NCI-H2107 (cell line): Measurements from ENCODE around the gene CLTC.
"Not testable (repeated sequence)": the region's sequence is repeated elsewhere in the genome, so short reads cannot be mapped to it uniquely, and the experiment has no call there.

Source experiments
- DNase-seq: peaks from one replicate; lab custom pipeline; 2025; lab: John Stamatoyannopoulos, UW

The CLTC gene

DNA sequence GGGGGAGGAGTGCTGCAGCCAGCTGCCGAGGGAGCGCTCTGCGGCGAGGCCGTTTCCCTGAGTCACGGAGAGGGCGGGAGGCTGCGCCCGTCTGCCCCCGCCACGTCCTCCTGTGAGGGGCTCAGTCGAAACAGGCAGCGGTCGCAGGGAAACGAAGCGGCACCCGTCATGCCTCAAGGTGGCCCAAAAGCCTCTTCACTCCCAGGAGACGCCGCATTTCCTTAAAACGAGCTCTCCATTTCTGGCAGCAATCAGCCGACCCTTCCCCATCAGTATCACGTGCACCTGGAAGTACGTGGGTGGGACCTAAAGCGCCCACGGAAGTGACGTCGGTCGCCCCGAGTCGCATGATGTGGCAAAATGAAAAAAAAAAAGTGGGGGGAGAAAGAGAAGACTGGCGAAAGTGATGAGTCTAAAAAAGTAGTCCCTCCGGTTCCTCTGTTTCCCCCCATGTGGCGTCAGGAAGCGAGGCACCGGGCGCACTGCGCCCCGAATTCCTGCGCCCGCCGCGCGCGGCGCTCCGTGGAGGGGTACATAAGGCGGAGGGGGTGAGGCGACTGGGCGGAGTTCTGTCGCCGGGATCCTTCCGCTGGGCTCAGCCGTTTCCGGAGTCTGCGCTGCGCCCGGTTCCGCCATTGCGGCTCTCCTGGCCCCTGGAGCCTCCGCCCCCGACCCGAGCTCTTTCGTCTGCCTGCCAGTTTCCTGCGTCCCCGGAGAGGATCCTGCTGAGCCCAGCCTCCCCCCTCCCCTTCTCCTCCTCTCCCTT lies at the start of gene CLTC:
Gene CLTC, plus strand, starts transcription at position 598 of the 766 bp plus-strand sequence. CDS start 237 bp downstream, outside the sequence.
- DNase-seq, result peak; percentile 90

DNA sequence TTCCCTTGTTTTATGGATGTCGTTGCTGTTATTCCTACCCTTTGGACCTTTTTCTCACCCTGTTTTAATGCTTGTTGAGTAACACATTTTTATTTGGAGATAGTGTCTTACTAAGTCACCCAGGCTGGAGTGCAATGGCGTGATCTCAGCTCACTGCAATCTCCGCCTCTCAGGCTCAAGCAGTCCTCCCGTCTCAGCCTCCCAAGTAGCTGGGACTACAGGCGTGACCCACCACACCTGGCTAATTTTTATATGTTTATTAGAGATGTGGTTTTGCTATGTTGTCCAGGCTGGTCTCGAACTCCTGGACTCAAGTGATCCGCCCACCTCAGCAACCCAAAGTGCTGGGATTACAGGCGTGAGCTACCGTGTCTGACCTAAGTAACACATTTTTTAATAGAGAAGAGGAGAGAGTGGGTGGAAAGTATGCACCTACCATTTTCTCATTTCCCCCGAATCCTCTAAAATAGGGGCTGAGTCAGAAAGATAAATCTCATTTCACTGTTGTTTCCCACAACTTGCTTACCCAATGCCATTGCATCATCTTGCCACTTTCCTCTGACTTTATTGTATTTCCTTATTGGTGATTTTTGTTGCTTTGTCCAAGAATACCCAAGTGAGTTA lies 47.3 kb upstream of the CLTC start:
- DNase-seq, result no peak

DNA sequence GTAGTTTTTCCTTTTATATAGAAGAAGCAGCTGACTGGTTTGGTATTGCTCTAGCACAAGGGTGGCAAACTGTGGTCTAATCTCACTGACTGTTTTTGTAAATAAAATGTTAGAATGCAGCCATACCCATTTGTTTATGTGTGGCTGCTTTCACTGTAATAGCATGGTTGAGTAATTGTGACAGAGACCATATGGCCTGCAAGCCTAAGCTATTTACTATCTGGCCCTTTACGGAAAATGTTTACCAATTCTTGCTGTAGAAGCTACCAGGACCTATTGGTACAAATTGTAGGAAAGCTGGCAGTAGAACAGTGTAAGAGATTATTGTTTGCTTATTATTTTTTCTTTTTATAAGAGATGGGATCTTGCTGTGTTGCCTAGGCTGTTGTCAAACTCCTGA lies 35.5 kb upstream of the CLTC start:
- not testable (repeated sequence) for DNase-seq

GRCh38 chr17:59600169-59600568 lies 19.5 kb upstream of the CLTC start:
- DNase-seq, result no peak

DNA sequence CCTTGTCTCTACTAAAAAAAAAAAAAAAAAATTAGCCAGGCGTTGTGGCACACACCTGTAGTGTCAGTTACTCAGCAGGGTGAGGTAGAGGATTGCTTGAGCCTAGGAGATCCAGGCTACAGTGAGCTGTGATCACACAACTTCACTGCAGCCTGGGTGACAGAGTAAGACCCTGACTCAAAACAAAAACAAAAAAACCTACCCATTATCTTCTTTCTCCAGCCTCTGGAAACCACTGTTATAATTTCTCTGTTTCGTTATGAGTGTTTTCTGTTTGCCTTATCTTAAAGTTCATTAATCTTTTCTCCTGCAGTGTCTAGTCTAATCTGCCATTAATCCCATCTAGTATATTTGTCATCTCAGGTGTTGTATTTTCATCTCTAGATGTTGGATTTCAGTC lies 18.6 kb upstream of the CLTC start:
- DNase-seq, result no peak

DNA sequence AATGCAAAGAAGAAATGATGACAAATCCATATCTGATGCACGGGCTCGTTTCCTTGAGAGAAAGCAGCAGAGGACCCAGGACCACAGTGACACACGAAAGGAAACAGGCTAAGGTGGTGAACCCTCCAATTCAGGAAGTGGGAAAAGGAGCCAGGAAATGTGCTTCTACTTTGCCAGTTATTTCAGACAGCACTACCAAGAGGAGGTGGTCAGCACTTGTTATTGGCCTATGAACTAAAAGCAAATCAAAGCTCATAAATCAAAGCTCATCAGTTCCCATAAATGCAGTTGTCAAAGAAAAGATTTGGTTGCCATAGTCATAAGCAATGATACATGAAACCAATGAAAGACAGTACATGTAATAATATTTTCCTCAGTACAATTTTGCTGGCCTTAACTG lies 12.6 kb upstream of the CLTC start:
- no peak for DNase-seq

DNA sequence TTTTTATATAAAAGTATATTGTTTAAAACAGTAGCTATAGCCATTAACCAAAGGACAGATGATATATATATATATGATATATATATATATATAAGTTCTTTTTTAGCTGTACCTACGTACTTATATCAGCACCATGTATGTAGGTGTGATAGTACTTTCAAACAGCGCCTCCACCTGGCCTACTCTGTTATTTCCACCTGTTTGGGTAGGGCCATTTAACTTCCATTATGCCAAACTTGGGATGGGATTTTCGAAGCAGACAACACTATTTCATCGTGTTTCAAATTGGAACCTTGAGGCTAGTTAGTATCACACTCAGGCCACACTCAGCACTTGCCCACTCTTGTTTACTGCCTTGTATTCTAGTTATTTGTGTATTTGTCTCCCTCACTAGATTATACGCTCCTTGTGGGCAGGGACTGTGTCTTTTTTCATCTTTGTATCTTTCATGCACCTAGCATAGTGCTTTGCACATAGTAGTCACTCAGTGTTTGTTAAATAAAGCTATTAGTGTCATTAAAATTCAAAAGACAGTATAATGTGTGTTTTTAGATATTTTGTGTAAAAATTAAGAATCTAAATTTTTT lies 11.8 kb upstream of the CLTC start:
- no peak for DNase-seq

GRCh38 chr17:59611503-59611902 lies 8.2 kb upstream of the CLTC start:
- DNase-seq, result no peak

- DNase-seq, result no peak
Measured at GRCh38 chr17:59616253-59616920, 3.3 kb upstream of the CLTC start.

- no peak for DNase-seq
Measured at GRCh38 chr17:59617156-59617732, 2.5 kb upstream of the CLTC start.

- DNase-seq, result peak; percentile 71
Measured at GRCh38 chr17:59619035-59619297, 729 bp upstream of the CLTC start.

GRCh38 chr17:59620064-59620359 lies 317 bp downstream of the CLTC start:
- no peak for DNase-seq

DNA sequence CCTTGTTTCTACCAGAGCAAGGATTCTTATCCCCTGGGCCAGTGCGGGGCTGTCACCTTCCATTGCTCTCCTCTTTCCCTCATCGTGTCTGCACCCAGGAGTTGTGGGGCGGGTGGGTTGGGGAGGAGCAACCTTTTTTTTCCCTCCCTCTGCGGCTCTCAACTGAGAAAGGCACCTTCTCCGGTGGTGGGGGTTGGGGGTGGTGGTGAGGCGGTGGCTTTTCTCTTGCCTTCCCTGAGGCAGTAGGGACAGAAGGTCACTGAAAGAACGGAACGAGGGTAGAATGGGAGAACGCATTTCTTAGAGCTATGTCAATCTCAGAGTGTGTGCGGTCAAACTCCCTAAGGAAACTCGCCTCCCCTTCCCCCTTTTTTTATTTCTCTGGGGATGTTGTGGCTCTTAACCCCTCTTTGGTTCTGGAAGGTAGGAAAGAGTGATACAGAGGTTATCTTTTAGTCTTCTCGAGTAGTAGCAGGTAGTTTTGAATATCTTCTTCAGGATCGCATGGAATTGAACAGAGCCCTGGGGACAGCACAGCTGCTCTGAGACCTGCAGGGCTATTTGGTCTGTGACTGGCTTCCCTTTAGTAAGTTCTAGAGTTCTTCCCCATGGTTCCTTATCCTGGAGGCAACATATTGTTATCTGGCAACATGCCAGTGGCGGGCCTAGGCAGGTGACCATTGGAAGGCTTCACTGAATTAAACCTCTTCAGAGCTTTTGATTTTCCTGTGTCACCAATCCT lies 994 bp downstream of the CLTC start:
- peak; percentile 20 for DNase-seq

DNA sequence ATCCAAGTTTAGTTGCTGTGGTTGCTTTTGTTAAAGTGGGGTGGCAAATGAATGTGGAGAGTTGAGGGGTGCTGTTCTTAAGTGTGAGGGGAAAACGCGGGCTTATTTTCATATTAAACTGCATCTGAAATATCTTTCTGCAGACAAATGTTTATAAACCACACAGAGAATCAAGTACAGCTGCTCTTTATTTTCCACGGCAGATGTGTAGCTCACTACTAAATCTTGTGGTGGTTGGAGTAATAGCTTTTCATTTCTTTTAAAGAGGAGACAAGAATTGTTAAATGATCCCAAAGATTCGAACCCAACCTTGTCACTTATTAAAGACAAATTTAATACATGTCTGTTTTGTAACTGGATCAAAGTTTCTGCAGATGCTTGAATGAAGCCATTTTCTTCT lies 2.1 kb downstream of the CLTC start:
- DNase-seq, result no peak

DNA sequence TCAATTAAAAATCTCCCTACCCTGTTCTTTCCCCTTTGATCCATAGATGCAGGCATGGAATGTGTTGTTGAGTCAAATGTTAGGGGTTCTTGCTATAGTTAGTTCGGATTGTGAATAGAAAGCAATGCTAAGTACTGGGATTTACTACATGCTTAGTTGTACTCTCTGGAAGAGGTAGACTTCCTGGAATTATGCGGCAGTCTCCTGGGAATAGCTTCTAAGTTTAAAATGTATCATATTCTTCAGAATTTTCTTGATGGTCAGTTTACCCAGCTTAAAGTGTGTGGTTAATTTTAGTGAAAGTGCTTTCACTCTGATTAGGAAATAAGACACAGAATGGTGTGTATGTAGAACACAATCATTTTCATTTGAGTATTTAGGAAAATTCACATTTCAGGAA lies 3.5 kb downstream of the CLTC start:
- DNase-seq, result no peak

DNA sequence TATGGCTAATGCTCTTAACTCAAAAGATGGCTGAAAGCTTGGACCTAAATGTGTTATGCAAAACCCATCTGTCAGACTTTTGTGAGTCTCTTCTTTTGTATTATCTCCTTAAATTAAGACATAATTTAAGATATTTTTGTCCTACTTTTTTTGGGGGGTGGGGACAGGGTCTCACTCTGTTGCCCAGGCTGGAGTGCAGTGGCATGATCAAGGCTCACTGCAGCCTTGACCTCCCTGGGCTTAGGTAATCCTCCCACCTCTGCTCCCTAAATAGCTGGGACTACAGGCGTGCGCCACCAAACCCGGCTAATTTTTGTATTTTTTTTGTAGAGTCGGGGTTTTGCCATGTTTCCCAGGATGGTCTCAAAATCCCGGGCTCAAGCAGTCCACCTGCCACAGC lies 7.1 kb downstream of the CLTC start:
- DNase-seq, result no peak

GRCh38 chr17:59627274-59627673 lies 7.6 kb downstream of the CLTC start:
- no peak for DNase-seq

DNA sequence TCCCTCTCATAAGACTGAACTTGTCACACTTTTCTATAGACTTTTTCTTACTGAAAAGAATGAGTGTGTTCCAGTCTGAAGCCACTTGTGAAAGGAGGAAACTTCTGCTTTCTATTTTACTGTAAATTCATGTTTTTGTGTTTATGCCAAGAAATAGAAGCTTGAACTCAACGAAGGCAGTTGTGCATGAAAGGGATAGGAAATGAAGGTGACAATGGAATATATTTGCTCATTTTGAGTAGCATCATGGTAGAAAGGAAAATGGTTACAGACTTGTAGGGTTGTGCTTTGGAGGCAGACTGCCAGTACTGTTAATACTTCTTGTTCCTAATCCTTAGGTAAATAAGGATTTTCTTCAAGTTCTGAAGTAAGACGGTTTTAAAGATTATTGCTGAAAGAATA lies 8.1 kb downstream of the CLTC start:
- DNase-seq, result no peak

DNA sequence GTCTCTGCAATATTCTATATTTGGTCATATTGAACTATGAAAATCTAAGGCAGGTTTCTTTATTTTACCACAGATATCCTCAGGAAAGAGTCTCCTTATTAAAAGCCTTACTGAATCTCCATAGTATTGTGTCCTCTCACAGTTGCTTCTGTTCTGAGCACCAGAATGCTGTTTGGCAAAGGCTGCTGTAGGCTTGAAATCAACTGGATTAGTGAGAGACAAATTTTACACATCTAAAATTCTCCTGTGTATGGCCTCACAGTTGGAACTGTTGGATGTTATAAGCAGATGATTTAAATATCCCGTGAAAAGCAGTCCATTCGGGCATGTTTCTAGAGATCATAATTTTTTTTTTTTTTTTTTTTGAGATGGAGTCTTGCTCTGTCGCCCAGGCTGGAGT lies 9.5 kb downstream of the CLTC start:
- DNase-seq, result no peak

GRCh38 chr17:59631276-59631675 lies 11.6 kb downstream of the CLTC start:
- DNase-seq, result no peak

DNA sequence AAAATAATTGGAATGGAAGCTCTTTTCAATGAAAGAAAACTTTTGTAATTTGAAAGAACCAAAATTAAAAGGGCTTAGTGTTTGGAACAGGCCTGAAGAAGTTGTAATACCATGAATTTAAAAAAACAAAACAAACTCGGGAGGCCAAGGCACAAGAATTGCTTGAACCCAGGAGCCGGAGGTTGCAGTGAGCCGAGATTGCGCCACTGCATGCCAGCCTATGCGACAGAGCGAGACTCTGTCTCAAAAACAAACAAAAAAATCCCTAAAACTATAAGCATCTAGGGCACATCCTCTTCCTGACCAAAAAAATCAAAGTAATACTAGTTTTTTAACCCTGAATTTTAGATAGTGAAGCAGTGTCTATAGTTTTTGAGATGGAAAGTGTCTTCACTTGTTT lies 12.7 kb downstream of the CLTC start:
- DNase-seq, result no peak

GRCh38 chr17:59633658-59634359 lies 14.1 kb downstream of the CLTC start:
- no peak for DNase-seq
